Renal cortex interstitium (tissue), 11 donors: ENCODE results near the gene NUSAP1. TPM values are rescaled to one million over a fixed set of nuclear protein-coding genes. Genes with fewer than 3 reads are reported as not detected.
"Not testable (repeated sequence)": the region's sequence is repeated elsewhere in the genome, so short reads cannot be mapped to it uniquely, and the experiment has no call there.

Experiments
- DNase-seq, 11 donors: peaks; one replicate each; pipeline ENCODE4 v3.0.0-alpha.2; 2013; ENCODE audit warnings: low read depth in 9 of 11, low spot score in 4 of 11; ENCODE audit errors: extremely low read depth in 1 of 11
- polyA plus RNA-seq, 3 donors: library from polyadenylated mRNA; unstranded; fragments of 120-200 nt; gene quantifications; one replicate each; pipeline ENCODE4 v1.2.1, GENCODE V29; 2013; ENCODE audit not compliant: insufficient read length in 3 of 3

NUSAP1 gene
- polyA plus RNA-seq, 3 donors = 87.8 to 119 (median 117) TPM

DNA sequence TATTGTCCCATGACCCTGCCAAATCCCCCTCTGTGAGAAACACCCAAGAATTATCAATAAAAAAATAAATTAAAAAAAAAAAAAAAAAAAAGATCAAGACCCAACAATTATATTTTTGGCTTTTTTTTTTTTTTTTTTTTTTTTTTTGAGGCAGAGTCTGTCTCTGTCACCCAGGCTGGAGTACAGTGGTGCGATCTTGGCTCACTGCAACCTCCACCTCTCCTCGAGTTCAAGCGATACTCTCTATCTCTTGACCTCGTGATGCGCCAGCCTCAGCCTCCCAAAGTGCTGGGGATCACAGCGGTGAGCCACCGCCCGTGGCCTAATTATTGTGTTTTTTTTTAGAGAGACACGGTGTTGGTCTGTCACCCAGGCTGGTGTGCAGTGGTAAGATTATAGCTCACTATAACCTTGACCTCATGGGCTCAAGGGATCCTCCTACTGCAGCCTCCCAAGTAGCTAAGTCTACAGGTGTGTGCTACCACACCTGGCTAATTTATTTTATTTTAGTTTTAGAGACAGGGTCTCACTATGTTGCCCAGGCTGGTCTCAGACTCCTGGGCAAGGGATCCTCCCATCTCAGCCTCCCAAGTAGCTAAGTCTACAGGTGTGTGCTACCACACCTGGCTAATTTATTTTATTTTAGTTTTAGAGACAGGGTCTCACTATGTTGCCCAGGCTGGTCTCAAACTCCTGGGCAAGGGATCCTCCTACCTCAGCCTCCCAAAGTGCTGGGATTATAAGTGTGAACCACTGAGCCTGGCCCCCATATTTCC lies 51.5 kb downstream of the NUSAP1 start:
- DNase-seq = not testable (repeated sequence)

DNA sequence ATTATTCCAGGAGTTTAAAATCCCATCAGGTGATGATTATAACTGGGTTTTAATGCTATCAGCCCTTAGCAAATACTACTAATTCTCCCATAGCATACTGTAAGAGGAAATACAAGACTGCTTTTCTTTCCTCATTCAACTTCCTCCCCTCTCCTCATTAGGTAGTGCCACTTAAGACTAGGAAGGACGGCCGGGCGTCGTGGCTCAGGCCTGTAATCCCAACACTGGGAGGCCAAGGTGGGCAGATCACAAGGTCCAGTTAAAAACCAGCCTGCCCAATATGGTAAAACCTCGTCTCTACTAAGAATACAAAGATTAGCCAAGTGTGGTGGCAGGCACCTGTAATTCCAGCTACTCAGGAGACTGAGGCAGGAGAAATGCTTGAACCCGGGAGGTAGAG lies 55.0 kb downstream of the NUSAP1 start:
- no peak for DNase-seq

DNA sequence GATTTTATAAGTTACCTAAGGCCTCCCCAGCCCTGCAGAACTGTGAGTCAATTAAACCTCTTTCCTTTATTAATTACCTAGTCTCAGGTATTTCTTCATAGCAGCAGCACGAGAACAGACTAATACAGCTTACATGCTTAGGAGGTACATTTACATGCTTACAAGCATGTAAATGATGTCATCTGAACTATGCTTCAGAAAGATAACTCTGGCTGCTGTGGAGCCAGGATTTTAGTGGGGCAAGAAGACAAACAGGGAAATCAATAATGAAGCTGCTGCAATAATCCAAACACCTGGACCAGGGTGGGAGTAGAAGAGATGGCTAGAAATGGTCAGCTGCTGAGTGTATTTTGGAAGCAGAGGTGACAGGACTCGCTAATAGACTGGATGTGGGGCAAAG lies 60.0 kb downstream of the NUSAP1 start:
- no peak for DNase-seq

DNA sequence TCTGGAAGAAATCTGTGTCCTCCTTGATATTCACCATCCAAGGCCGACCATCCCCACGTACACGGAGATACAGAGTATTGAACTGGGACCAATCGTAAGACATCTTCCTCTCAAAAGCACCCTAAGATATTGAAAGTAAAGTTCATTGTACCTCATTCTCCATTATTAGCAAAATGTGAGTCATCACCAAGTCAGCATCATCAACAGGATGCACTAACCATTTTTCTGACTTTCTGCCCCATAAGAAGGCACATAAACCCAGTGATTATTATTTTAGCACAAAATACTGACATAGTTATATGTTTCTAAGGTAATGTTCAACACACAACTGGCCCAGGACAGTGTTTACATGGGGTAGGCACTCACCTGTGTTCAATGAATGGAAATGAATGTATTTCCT lies 62.2 kb downstream of the NUSAP1 start:
- no peak for DNase-seq

DNA sequence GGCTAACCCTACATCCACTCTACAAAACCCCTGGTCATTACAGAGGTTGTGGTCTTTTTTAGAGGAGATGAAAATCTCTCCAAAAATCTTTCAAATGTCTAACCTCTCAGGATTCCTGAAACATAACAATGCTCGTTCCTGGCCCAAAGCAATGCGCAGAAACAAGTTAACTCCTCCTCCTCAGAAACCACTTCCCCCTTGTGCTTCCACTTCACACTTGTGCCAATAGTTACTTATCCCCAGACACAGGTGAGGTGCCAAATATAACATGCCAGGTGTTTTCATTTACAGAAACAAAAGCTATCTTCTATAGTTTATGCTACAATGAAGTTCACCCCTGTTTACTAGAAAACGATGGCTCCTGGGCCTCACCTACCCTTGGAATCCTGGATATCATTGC lies 63.4 kb downstream of the NUSAP1 start:
- DNase-seq = no peak

DNA sequence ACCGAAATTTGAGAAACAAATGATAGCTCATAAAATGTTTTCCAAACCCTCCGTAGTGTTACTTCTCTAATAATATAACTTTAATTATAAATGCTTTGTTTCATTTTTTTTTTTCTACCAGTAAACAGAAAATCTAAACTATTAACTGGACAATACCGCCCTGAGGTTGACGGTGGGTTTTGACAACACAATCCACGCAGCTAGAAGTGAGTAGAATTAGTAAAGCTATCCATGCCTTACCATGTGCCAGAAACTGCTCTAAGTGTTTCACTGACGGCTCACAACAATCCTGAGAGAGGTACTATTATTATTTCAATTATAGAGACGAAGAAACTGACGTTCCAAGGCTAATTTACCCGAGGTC lies 69.2 kb downstream of the NUSAP1 start:
- DNase-seq = peak in 1 of 11 donors; percentile 3

DNA sequence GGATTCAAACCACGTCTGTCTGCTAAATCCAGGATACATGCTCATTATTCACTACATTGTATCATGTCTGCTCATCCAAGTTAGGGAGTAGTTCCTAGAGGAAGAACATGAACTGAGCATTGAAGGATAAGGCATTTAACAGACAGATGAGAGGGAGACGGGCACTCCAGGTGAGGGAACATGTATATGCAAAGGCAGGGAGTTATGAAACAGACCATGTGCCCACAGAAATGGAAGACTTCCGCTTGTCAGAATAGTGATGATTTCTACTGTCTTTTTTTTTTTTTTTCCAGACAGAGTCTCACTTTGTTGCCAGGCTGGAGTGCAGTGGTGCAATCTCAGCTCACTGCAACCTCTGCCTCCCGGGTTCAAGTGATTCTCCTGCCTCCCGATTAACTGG lies 74.7 kb downstream of the NUSAP1 start:
- no peak for DNase-seq

DNA sequence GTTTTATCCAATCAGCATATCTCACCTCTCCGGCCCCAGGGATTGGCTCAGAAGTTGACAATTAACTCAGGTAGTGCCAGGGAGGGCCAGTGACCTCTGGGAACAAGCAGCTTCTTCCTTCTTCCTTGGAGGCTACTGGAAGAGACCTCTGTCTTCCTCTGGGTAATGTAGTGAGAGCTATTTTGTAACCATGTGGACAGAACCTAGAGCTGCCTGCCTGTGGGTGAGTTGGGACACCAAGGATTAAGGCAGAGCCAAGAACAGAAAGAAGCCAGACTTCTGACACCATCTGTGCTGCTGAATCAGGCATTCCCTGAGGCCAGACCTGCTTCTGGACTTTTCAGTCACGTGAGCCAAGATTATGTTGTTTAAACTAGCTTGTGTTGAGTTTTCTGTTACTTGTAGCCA lies 75.6 kb downstream of the NUSAP1 start:
- no peak for DNase-seq

DNA sequence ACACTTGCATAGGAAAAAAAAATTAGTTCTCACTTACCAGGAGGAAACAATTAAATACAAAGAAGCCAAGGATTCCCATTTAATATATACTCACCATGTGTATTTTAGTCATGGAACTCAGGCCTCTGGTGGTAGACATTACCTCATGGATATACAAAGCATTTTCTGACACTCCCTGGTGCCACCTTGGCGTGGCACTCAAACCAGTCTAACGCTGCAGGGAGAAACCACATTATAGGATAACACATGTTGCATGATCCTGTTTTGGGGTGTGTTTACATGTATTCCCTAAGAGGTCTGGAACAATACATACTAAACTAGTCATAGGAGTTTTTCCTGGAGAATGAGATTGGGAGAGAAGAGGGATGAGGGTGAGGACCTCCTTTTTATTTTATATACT lies 78.3 kb downstream of the NUSAP1 start:
- DNase-seq = no peak

DNA sequence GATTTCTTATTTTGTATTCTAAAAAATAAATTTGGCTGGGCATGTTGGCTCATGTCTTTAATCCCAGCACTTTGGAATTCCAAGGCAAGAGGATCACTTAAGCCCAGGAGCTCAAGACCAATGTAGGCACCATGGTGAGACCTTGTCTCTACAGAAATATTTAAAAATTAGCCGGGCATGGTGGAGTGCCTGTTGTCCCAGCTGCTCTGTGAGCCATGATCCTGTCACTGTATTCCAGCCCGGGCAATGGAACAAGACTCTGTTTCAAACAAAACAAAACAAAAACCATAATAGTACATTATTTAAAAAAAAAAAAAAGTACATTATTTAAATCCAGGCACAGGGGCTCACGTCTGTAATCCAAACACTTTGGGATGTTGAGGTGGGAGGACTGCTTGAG lies 78.8 kb downstream of the NUSAP1 start:
- DNase-seq = no peak

DNA sequence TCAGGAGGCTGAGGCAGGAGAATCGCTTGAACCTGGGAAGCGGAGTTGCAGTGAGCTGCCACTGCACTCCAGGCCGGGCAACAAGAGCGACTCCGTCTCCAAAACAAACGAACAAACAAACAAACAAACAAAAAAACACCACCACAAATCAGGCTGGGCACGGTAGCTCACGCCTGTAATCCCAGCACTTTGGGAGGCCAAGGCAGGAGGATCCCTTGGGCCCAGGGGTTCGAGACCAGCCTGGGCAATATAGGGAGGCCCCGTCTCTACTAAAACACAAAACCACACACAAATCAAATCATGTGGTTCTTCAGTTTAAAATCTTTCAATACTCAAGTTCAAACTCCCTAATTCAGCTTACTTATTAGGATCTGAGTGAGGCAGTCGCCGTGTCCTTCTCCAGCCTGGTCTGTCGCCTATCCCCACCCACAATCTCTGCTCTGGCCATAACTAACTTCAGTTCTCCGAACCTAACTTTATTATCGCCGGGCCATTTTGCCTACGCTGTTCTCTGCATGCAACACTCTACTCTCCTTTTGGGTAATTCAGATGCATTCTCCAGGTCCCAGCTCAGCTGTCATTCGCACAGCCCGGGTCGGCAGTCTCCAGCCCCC lies 83.6 kb downstream of the NUSAP1 start:
- DNase-seq = no peak

DNA sequence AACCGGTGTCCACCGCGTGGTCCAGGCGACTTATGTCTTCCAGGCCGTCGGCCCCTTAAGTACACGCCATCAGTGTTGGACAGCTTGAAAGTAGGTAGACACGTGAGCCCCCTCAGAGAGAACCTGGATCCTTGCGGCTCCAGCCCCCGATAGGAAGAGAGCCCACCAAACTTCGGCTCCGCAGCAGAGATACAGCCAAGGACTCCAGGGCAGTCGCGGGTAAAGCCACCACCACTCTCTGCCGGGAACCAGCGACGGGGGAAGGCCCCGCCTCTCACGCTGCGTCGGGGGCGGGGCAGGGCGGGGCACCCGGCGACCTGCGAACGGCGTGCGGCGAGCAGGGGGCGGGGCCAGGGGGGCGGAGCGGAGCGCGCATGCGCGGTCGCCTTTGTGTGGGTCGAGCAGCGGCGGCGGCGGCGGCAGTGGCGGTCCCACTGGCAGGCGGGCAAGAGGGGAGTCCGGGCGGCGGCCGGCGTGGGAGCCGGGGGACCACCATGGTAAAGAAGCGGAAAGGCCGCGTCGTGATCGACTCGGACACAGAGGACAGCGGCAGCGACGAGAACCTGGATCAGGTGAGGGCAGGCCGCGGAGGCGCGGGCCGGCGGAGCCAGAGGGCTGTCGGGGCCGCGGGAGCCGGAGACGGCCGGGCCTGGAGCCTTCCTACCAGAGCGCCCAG lies 84.2 kb downstream of the NUSAP1 start, which contains the start of gene RTF1:
TSS of gene RTF1 (plus strand) at position 354 of the 676 bp plus-strand sequence. CDS start at position 375, 21 bp downstream.
- peak; percentile 75 to 91 (median 88) for DNase-seq

DNA sequence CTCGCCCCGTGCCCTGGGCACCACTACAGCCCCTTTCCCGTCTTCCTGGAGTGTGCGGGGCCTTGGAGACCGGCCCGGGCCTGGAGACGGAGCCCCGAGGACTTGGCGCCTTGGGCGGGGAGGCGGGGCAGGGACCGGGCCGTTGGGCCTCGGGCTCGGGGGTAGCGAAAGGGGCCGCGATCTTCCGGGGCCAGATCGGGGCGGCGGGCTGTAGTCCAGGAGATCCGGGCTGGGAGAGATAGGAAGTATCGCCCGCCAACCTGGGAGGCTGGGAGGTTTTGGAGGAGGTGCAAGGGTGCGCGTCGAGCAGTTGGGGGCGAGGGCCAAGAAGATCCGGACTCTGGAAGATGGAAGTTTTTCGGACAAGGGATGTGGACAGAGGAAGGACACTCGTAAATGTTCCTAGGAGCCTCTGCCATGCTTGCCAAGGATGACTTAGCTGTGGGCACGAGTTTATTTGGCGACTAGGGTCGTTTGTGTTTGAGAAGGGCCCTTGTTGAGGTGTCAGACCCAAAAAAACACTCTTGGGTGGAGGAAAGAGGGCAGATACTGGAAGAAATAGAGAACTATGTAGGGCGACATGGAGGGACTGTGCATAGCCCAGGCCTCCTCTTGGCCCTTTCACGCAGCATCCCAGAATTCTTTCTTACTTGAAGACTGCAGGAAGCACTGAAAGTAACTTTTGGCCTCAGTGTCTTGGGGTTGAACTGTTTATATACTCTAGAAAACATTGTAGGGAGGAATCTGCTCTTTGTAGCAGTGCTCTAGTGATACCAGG lies 84.9 kb downstream of the NUSAP1 start:
- DNase-seq = peak in 6 of 11 donors; percentile 4 to 36 (median 21)

DNA sequence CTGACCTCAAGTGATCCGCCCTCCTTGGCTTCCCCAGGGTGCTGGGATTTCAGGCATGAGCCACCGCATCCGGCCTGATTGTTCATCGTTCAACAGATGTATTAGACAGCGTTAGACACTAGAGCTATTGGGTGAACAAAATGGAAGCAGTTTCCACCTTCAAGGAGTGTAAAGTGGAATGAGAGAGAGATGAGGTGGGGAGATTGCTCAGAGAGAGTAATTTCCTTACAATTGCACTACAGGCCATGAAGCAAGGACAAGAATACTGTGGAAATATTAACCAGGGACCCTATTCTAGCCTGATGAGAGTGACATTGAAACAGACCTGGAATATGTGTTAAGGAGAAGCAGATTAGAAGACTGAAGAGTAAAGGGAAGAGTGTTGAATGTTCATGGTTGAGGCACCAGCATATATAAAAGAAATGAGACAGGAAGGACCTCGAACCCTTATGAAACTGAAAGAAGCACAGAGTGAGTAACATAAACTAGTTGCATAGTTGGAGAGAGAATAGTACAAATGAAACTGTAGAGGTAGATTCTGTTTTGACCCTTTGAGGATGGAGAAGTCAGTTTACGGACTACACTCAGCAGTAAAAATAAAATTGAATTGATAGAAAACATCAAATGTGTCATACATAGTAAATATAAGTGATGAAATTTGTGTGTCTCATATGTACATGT lies 91.4 kb downstream of the NUSAP1 start:
- DNase-seq = no peak

DNA sequence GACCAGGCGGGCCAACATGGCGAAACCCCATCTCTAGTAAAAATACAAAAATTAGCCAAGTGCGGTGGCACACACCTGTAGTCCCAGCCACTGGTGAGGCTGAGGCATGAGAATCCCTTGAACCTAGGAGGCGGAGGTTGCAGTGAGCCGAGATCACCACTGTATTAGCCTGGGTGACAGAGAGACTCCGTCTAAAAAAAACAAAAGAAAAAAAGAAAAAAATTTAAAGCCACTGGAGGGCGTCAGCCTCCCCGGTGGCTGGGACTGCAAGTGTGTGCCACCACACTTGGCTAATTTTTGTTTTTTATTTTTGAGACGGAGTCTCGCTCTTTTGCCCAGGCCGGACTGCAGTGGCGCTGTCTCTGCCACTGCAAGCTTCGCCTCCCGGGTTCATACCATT lies 92.1 kb downstream of the NUSAP1 start:
- no peak for DNase-seq

DNA sequence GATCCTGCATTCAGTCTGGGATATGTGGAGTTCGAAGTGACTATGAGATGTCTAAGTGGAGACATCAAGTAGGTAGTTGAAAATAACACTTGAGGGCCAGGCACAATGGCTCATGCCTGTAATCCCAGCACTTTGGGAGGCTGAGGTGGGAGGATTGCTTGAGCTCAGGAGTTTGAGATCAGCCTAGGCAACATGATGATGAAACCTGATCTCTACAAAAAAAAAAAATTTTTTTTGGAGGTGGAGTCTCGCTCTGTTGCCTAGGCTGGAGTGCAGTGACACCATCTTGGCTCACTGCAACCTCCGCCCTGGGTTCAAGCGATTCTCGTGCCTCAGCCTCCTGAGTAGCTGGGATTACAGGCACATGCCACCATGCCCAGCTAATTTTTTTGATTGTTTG lies 93.2 kb downstream of the NUSAP1 start:
- DNase-seq = not testable (repeated sequence)

DNA sequence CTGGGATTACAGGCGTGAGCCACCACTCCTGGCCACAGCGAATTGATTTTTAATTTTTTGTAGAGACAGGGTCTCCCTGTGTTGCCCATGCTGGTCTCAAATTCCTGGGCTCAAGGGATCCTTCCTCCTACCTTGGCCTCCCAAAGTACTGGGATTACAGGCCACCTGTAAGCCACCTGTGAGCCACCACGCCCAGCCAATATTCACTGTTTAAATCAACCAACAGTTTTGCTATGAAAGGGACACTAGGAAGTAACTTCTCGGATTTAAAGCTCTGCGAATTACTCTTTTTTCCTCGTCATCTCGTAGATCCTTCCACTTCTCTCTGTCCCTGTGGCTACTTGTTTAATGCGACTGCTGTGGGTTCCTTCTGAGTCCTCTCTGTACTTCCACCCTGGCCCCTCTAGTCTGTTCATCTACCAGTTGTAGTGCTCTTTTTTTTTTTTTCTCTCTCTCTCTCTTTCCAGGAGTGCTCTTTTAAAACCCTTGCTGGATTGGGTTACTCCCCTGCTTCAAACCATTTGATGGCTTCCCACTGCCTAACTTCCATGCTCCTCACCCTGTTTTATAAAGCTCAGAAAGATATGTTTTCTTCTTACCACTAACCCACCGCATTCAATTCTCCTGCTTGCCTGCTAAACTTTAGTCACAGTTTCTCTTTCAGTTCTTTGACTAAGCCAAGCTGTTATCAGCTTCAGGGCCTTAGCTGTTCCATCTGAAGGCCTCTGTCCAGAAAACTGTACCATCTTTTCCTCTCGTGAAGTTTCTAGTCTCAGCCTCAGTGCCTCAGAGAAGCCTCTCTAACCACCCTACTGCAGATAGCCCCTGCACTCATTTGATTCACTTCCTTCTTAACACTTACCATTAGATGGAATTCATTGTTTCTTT lies 96.6 kb downstream of the NUSAP1 start:
- no peak for DNase-seq
